Activated CD8-positive, alpha-beta memory T cell treated with anti-CD3 and anti-CD28 coated beads, Interleukin-2, amount 10 ng/mL, durations not matched to agents 7 days and 5 days (primary cell): ENCODE data around the gene ZNF232. TPM values are rescaled to one million over a fixed set of nuclear protein-coding genes. Genes with fewer than 3 reads are reported as not detected.
"Not testable (repeated sequence)": the region's sequence is repeated elsewhere in the genome, so short reads cannot be mapped to it uniquely, and the experiment has no call there.

Source experiments
- ATAC-seq: fragments of 150-1000 bp; cut with Tn5 transposase; one replicate; pipeline ENCODE4 v1.10.0; 2021; ENCODE audit warnings: moderate library complexity
- CTCF ChIA-PET: fragments of 350-600 bp; sonication (Branson Sonifier 250); formaldehyde crosslinking; loops from one replicate; lab custom pipeline; 2021; ENCODE audit warnings: antibody characterized with exemption; lab: Charles Lee
- DNase-seq: peaks from one replicate; pipeline ENCODE4 v3.0.0-alpha.2; 2020
- H3K27ac Mint-ChIP-seq: one replicate; pipeline ENCODE4 v1.8.0; 2021; ENCODE audit warnings: mild to moderate bottlenecking, mixed read lengths
- H3K27me3 Mint-ChIP-seq: one replicate; pipeline ENCODE4 v1.8.0; 2021; ENCODE audit warnings: mixed read lengths
- H3K36me3 Mint-ChIP-seq: one replicate; pipeline ENCODE4 v1.8.0; 2021; ENCODE audit warnings: mild to moderate bottlenecking, mixed read lengths
- H3K4me1 Mint-ChIP-seq: one replicate; pipeline ENCODE4 v1.8.0; 2021; ENCODE audit warnings: mixed read lengths
- H3K4me3 Mint-ChIP-seq: one replicate; pipeline ENCODE4 v1.8.0; 2021; ENCODE audit warnings: mild to moderate bottlenecking, moderate library complexity, mixed read lengths
- H3K9me3 Mint-ChIP-seq: one replicate; pipeline ENCODE4 v1.8.0; 2022; ENCODE audit warnings: low read depth, mixed read lengths
- total RNA-seq, 2 experiments: library from RNA; stranded (reverse); gene quantifications; one replicate each; pipeline ENCODE4 v1.2.3, GENCODE V29; 2021

Gene ZNF232
- total RNA-seq, 2 experiments from 2014 or later: 8.6 to 10.7 TPM

GRCh38 chr17:5124125-5124760 lies 12.6 kb upstream of the ZNF232 start:
- H3K9me3 Mint-ChIP-seq, H3K27ac Mint-ChIP-seq, H3K4me1 Mint-ChIP-seq, CTCF ChIA-PET, H3K36me3 Mint-ChIP-seq, H3K4me3 Mint-ChIP-seq, ATAC-seq: not testable (repeated sequence)
- DNase-seq: peak; percentile 31
- H3K27me3 Mint-ChIP-seq: peaks cover 29% of the 10 kb centered on the region

- H3K36me3 Mint-ChIP-seq: no peaks in the 10 kb centered on the region
- ATAC-seq (no peak), DNase-seq (peak; percentile 28)
- no peaks in the 10 kb centered on the region for H3K4me1 Mint-ChIP-seq
- no peak overlapping the region for H3K27ac Mint-ChIP-seq
- peaks cover 35% of the 10 kb centered on the region for H3K27me3 Mint-ChIP-seq
- H3K9me3 Mint-ChIP-seq: no peaks in the 10 kb centered on the region
- CTCF ChIA-PET: no interaction called here
- no peak overlapping the region for H3K4me3 Mint-ChIP-seq
Observed at GRCh38 chr17:5123343-5124124, 11.9 kb upstream of the ZNF232 start.

GRCh38 chr17:5122586-5123342 lies 11.1 kb upstream of the ZNF232 start:
- Mint-ChIP-seq H3K4me3 (no peak overlapping the region), H3K9me3 (no peaks in the 10 kb centered on the region), H3K27ac (no peak overlapping the region), H3K27me3 (peaks cover 39% of the 10 kb centered on the region), H3K4me1 (no peaks in the 10 kb centered on the region), H3K36me3 (no peaks in the 10 kb centered on the region)
- no peak for ATAC-seq
- DNase-seq: peak; percentile 29
- CTCF ChIA-PET: no interaction called here

GRCh38 chr17:5122056-5122455 lies 10.4 kb upstream of the ZNF232 start:
- H3K4me1 Mint-ChIP-seq, ATAC-seq, CTCF ChIA-PET, H3K9me3 Mint-ChIP-seq, H3K27ac Mint-ChIP-seq, DNase-seq, H3K36me3 Mint-ChIP-seq, H3K4me3 Mint-ChIP-seq: not testable (repeated sequence)
- peaks cover 44% of the 10 kb centered on the region for H3K27me3 Mint-ChIP-seq

GRCh38 chr17:5121186-5121841 lies 9.6 kb upstream of the ZNF232 start:
- Mint-ChIP-seq H3K4me1 (no peaks in the 10 kb centered on the region), H3K27me3 (peaks cover 52% of the 10 kb centered on the region), H3K4me3 (no peak overlapping the region), H3K36me3 (no peaks in the 10 kb centered on the region), H3K9me3 (no peaks in the 10 kb centered on the region), H3K27ac (no peak overlapping the region)
- CTCF ChIA-PET: no interaction called here
- DNase-seq (no peak), ATAC-seq (no peak)

GRCh38 chr17:5120436-5121185 lies 8.9 kb upstream of the ZNF232 start:
- DNase-seq, H3K4me1 Mint-ChIP-seq, ATAC-seq, H3K9me3 Mint-ChIP-seq, H3K27ac Mint-ChIP-seq, H3K4me3 Mint-ChIP-seq, CTCF ChIA-PET, H3K36me3 Mint-ChIP-seq: not testable (repeated sequence)
- H3K27me3 Mint-ChIP-seq: peaks cover 54% of the 10 kb centered on the region

GRCh38 chr17:5120036-5120435 lies 8.4 kb upstream of the ZNF232 start:
- CTCF ChIA-PET: no interaction called here
- Mint-ChIP-seq H3K4me1 (no peaks in the 10 kb centered on the region), H3K27ac (no peak overlapping the region), H3K9me3 (no peaks in the 10 kb centered on the region), H3K27me3 (peaks cover 59% of the 10 kb centered on the region), H3K4me3 (no peak overlapping the region), H3K36me3 (peaks cover 3% of the 10 kb centered on the region)
- no peak for ATAC-seq
- DNase-seq: no peak

GRCh38 chr17:5118219-5118618 lies 6.5 kb upstream of the ZNF232 start:
- Mint-ChIP-seq H3K27me3 (peaks cover 51% of the 10 kb centered on the region), H3K4me1 (peaks cover under 1% of the 10 kb centered on the region), H3K27ac (no peak overlapping the region), H3K36me3 (peaks cover 19% of the 10 kb centered on the region), H3K4me3 (no peak overlapping the region), H3K9me3 (no peaks in the 10 kb centered on the region)
- no peak for ATAC-seq
- DNase-seq: no peak
- CTCF ChIA-PET: no interaction called here

- peaks cover 25% of the 10 kb centered on the region for H3K36me3 Mint-ChIP-seq
- H3K27me3 Mint-ChIP-seq: peaks cover 40% of the 10 kb centered on the region
- H3K27ac Mint-ChIP-seq: no peak within 1 kb of the TSS
- no peak for DNase-seq
- no peak for ATAC-seq
- no peak within 1 kb of the TSS for H3K4me3 Mint-ChIP-seq
- no peaks in the 10 kb centered on the region for H3K9me3 Mint-ChIP-seq
- H3K4me1 Mint-ChIP-seq: peaks cover 11% of the 10 kb centered on the region
- CTCF ChIA-PET: no interaction called here
Observed at GRCh38 chr17:5115673-5116651, 4.3 kb upstream of the ZNF232 start, which contains the start of gene USP6. TSS of gene USP6 (plus strand) at chr17:5116032. CDS start at chr17:5130368, 14,336 bp downstream.

- ATAC-seq: no peak
- peak overlapping the region; percentile 73 for H3K4me3 Mint-ChIP-seq
- peaks cover 20% of the 10 kb centered on the region for H3K4me1 Mint-ChIP-seq
- peak overlapping the region; percentile 18 for H3K27ac Mint-ChIP-seq
- H3K27me3 Mint-ChIP-seq: peaks cover 9% of the 10 kb centered on the region
- DNase-seq: no peak
- peaks cover 70% of the 10 kb centered on the region for H3K36me3 Mint-ChIP-seq
- CTCF ChIA-PET: interaction anchor here (0.7 to 1.5 kb wide), 4 partner anchors 18 to 171 kb away, joined by 3 to 7 read pairs (median 4); partner anchors contain the start of genes RNF167, SLC25A11 and ZFP3
- H3K9me3 Mint-ChIP-seq: peaks cover 14% of the 10 kb centered on the region
Observed at GRCh38 chr17:5110816-5111215, 862 bp downstream of the ZNF232 start.

- Mint-ChIP-seq H3K36me3 (peaks cover 28% of the 10 kb centered on the region), H3K4me1 (no peaks in the 10 kb centered on the region), H3K27ac (no peak overlapping the region), H3K9me3 (peaks cover 25% of the 10 kb centered on the region), H3K27me3 (peaks cover 15% of the 10 kb centered on the region), H3K4me3 (no peak overlapping the region)
- CTCF ChIA-PET: no interaction called here
- ATAC-seq (peak; percentile 20), DNase-seq (no peak)
Observed at GRCh38 chr17:5100832-5101231, 10.8 kb downstream of the ZNF232 start.

GRCh38 chr17:5099271-5099670 lies 12.4 kb downstream of the ZNF232 start:
- CTCF ChIA-PET: no interaction called here
- no peak overlapping the region for H3K27ac Mint-ChIP-seq
- ATAC-seq (no peak), DNase-seq (no peak)
- H3K4me3 Mint-ChIP-seq: no peak overlapping the region
- H3K36me3 Mint-ChIP-seq: peaks cover 26% of the 10 kb centered on the region
- peaks cover 15% of the 10 kb centered on the region for H3K27me3 Mint-ChIP-seq
- H3K4me1 Mint-ChIP-seq: no peaks in the 10 kb centered on the region
- peaks cover 30% of the 10 kb centered on the region for H3K9me3 Mint-ChIP-seq
